NCI-H748 (cell line): Measurements from ENCODE around the gene GAS2L1.
"Not testable (repeated sequence)": the region's sequence is repeated elsewhere in the genome, so short reads cannot be mapped to it uniquely, and the experiment has no call there.

Source experiments
- DNase-seq: peaks from one replicate; lab custom pipeline; 2025; ENCODE audit not compliant: unreplicated experiment; lab: John Stamatoyannopoulos, UW

GAS2L1 gene

DNA sequence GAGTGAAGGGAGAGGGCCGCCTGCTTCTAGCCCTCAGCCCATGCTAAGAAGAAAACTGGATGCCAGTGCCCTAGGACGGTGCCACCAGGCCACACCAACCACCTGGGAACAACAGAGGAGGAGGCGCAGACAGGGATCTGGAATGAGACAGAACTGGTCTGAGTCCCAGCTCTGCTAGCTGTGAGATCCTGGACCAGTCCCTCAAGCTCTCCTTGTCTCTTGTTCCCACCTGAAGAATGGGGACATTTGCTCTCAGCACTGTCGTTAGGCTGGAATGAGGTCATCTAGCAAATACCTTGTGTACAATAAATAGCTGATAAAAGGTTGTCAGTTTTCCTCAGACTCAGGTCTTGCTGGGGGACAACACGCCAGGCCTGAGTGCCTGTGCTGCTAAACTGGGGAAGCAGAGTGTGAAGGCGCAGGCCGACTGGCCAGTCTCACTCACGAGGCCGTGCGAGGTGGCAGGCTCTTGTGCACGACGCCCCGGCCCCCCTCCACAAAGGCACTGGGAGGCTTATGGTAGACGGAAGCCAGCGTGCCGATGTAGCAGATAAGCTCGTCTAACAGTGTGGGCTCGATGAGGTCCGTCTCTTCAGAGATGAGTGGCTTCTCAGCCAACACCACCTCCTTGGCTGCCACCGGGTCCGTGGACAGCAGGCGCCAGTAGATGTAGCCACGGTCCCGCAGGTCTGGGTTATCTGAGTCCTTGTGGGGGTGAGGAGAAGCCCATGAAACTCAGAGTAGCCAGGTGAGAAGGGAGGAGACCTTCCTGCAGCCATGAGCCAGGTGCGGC, 34.8 kb downstream of the GAS2L1 start:
- no peak for DNase-seq

DNA sequence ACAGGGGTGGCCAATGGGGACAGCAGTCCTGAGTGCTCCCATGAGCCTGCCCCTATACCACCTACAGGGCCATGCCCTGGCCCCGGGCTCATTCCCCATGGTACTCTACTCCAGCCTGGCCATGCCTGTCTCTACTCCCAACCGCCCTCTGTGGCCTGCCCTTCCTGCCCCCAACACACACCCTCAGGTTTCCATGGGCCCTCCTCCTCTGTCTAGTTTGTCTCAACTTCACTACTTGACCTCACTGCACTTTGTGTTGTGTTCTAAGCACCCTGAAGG, 35.3 kb downstream of the GAS2L1 start:
- DNase-seq, result no peak

DNA sequence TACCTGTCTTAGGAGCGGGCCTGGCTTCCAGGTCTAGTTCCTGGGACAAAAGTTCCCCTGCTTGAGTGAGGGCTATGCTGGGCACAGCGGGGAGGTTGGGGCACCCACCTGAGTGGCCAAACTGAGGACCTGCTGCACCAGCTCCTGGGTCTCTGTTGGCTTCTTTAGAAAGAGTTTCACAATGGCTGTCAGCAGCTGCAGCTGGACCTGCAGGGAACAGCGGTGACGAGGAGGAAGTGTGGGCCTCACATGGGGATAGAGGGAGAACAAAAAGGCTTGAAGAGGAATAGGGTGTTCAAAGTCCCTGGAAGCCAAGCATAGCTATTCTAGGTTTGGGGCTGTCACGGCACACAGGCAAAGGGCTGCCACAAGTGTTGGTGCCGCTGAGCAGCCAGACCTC, 35.7 kb downstream of the GAS2L1 start:
- DNase-seq, result no peak

DNA sequence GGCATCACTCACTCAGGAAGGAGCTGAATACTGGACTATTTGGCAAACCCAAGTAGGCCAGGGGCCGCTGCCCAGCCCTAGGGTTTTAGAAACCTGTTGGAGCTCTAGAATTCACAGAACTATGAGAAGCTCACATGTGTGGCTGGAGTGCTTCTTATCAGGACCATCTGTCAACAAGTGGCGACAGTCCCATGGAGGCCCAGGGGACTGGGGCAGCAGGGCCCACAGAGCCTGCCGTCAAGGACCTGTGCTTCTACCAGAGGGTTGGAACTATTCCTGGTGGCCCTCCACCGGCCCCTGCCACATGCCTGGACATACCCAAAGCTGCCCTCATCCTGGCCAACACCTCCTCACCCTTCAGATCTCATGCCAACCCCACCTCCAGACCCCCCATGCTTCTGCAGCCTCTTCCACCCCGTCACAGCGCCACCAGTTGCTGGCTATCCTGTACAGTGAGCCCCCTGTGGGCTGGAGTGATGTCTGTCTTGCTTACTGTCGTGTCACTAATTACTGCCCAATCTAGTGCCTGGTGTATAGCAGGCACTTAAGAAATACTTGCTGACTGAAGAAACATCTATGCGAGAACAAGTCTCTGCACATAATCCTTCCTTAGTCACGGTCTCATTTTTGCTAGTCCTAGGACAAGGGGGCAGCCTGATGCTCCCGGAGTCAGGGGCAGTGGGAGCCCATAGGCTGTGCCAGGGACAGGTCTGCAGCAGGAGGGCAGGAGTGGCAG, 36.3 kb downstream of the GAS2L1 start:
- no peak for DNase-seq

DNA sequence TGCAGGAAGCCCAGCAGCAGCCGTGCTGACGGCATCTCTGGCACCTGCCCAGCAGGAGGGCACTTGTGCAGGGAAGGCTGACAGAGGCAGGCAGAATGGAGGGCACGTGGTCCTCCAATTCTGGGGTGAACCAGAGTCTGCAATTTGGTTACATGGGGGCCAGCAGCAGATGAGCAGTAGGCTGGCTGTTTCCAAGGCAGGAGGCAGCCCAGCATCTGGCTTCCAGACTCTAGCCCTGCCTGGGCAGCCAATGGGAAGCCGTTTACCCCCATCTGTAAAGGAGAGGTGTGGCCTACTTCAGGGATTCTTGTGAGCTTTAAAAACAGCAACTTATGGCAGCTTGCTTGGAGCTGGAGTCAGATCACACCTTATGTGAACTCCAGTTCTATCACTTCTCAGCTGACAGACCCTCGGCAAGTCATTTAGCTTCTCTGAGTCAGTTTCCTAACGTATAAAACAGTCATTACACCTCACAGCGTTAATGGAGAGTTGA, 36.9 kb downstream of the GAS2L1 start:
- DNase-seq, result no peak

DNA sequence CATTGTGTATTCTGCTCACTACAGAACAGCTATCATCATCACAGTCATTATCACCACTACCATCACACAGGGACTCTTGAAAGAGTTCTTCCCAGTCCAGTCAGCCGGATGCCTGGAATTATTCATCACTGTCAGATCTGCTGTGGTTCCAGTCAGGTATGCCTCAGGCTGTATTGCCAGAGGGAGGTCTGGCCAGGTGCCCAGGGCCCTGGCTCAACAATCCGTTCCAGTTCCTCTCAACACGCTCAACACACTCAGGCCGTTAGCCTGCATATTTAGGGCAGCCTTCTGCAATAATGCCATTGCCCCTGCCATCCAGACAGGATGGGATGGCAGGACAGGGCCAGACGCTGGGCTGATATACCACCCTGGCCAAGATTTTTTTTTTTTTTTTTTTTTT, 37.7 kb downstream of the GAS2L1 start:
- DNase-seq, result peak; percentile 13

DNA sequence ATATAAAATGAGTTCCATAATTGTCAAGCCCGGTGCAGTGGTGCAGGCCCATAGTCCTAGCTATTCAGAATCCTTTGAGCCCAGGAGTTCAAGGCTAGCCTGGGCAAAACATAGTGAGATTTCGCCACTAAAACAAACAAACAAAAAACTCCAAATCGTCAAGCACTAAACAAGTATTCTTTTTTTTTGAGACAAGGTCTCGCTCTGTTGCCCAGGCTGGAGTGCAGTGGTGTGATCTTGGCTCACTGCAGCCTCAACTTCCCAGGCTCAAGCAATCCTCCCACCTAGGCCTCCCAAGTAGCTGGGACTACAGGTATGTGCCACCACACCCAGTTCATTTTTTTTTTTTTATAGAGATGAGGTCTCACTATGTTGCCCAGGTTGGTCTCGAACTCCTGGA, 38.4 kb downstream of the GAS2L1 start:
- not testable (repeated sequence) for DNase-seq

DNA sequence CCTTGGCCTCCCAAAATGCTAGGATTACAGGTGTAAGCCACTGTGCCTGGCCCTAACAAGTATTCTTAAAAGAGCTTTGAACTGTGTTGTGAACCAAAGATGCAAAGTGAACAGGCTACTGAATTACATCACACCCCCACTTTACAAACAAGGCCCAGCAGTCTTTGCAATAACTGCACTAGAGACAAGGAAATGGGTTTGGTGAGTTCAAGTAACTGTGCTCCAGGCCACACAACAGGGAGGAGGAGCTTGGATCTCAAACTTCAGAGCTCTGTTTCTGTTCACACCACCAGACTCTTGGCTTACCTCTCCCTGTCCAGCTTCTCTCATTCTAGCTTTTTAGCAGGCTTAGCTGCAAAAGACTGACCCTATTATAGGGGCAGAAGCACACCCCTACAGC, 39.5 kb downstream of the GAS2L1 start:
- DNase-seq, result no peak

DNA sequence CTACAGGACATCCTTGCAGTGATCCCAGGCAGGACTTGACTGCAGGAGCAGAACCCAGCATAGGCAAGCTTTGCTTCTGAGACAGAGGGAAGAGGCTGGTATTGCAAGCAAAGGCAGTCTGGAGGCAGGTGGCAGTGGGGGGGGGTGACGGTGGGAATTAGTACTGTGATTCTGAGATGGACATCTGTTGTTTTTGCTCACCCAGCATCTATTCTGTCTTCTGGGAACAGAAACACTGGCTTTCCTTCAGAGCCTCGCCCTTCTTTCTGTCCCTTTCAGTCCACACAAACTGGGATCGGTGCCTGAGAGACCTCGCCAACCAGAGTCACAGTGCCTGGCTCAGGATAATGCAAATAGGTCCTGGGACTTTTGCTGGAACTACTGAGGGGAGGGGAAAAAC, 40.2 kb downstream of the GAS2L1 start:
- no peak for DNase-seq

DNA sequence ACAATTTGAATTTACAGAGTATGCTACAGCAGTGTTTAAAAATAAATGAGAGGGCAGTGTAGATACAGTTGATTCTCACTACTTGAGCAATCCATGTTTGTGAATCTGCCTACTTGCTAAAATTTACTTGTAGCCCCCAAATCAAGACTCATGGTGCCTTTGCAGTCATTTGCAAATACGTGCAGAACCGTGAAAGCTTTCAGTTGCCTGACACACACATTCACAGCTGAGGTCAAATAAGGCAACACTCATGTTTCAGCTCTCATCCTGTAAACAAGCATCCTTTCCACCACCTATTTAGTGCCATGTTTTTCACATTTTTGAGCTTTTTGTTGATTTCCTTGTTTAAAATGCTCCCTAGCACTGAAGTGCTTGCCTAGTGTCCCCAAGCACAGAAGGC, 41.6 kb downstream of the GAS2L1 start:
- no peak for DNase-seq

DNA sequence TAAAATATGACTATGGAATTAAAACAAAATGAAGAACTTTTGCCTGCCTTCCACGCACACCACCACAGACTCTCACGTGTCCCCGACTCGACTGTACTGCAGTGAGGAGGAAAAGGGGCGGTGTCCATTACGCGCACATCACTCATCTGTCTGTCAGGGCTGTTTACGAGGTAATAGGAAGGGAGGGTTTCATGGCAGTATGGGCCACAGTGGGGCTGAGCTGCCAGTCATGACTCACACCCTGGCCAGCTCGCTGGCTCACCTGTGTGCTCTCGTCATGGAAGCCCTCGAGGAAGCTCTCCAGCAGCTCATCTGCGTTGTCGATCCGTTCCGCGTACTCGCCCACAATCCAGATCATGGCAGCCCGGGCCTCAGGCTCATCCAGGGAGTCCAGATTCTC, 42.5 kb downstream of the GAS2L1 start:
- DNase-seq, result no peak

DNA sequence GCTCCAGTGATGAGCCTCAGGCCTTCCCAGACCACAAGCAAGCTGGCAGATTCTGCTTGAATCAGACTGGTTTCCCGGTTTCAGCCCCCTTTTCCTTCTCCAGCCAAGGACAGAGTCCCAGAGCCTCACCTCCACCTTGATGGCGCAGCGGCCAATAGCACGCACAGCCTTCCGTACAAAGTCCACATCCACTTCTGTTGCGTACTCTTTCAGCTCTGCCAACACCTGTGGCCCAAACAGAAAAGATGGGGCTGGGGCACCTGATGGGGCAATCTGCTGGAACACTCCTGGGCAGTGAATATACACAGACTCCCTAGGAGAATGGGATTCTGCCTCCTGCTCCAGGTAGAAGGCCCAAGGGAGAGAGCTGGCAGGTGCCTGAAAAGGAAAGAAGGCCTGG, 44.6 kb downstream of the GAS2L1 start:
- DNase-seq, result no peak

DNA sequence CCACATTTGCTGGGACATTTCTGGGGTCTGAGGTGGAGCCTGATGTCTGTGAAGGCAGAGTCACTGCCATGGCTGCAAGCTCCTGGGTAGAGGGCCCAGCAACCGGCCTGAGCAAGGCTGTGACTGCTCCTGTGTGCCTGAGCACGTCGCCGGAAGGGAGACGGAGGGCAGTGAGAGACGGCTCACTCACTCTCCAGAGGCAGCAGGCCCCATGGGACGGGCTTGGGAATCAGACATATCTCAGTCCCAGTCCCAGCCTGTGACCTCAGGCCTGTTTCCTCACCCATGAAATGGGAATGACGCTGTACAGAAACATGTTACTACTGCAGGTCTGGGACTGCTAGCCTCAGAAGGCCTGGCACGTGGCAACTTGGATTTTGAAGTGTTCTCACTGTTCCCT, 45.4 kb downstream of the GAS2L1 start:
- no peak for DNase-seq

DNA sequence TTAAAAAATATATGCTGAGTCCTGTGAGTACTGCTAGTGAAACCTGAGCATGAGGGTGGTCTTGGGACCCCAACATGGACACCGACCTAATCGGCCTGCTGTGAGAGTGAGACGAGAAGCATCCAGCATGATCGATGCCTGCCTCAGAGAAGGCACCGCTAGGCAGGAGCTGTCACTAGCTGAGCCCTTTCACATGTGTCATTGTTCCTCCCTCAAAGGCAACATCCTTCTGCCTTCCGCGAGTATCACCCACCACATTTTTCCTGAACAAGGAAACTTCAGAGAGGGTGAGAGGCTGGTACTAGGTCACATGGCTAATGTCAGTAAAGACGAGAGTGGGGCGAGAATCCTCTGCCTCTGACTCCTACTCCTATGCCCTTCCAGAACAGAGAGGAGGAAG, 46.3 kb downstream of the GAS2L1 start:
- DNase-seq, result no peak

DNA sequence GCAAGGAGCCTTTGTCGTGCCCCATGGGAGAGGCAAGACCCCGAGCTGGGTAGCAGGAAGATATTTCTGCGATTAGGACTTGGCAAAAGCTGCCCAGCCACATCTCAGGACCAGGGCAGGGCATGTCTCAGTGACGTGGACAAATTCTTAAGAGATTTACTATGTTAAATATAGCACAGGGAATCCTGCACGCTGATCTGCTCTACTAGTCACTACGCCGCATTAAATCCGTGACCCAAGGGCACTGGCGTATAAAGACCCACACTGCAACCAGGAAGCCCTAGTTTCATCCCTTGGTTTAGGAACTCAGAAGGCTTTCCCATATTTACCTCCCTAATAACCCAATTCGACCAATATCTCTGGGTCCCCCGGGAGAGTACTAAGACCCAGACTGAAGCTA, 46.8 kb downstream of the GAS2L1 start:
- DNase-seq, result no peak

DNA sequence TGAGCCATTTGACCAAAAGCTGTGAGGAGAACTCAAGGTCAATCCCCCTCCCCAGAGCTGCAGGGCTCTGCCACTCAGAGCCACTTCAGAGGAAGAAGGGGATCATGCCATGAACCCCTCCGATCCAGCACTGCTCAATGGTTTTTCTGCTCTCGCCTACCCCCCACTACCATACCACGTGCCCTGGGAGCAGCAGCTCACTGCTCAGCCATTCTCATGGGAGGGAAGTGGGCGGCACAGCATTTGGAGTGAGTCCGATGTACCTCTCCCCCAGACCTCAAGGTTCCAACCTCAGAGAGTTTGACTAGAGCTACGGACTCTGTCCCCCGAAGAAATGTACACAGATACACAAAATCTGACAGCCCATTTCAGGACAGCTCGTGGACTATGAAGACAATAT, 47.4 kb downstream of the GAS2L1 start:
- no peak for DNase-seq

DNA sequence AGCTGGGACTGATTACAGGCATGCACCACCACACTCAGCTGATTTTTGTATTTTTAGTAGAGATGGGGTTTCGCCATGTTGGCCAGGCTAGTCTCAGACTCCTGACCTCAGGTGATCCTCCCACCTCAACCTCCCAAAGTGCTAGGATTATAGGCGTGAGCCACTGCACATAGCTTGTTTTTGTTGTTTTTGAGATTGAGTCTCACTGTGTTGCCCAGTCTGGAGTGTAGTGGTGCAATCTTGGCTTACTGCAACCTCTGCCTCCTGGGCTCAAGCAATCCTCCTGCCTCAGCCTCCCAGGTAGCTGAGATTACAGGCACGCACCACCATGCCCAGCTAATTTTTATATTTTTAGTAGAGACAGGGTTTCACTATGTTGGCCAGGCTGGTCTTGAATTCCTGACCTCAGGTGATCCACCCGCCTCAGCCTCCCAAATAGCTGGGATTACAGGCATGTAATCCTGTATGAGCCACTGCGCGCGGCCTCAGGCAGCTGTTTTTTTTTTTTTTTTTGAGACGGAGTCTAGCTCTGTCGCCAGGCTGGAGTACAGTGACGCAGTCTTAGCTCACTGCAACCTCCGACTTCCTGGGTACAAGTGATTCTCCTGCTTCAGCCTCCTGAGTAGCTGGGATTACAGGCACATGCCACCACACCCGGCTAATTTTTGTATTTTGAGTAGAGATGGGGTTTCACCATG, 50.9 kb downstream of the GAS2L1 start:
- DNase-seq, result not testable (repeated sequence)

DNA sequence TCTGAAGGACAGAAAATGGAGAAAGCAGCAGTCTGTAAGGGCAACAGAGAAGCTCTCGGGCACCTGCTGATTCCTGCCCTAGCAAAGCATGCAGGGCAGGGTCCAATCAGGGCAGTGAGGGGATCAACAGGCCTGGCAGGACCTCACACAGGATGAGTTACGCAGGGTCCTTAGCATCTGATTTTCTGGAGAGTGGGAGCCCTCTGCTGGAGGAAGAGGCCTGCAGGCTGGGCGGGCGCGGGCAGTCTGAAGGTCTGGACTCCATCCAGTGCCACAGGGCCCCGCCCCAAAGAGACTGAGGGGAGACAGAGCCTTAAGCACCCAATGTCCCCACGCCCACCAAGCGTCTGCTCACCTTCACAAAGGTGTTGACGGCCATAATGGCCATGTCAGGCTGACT, 53.0 kb downstream of the GAS2L1 start:
- peak; percentile 4 for DNase-seq
